Liver (tissue), 9 donors: ENCODE results near the gene DUSP9. TPM values are rescaled to one million over a fixed set of nuclear protein-coding genes. Genes with fewer than 3 reads are reported as not detected.
"Not testable (repeated sequence)": the region's sequence is repeated elsewhere in the genome, so short reads cannot be mapped to it uniquely, and the experiment has no call there.

Experiments
- DNase-seq: peaks from one replicate; pipeline ENCODE4 v3.0.0-alpha.2; 2017; ENCODE audit warnings: low spot score
- H3K27ac ChIP-seq, 2 donors: one replicate each; pipeline ENCODE4 v1.7.0; 2013; ENCODE audit warnings: inconsistent platforms in 2 of 2, low read length in 2 of 2, control low read depth in 1 of 2, low read depth in 1 of 2, mild to moderate bottlenecking in 1 of 2
- H3K27me3 ChIP-seq, 4 donors: one replicate each; pipeline versions ENCODE4 v1.6.1 to v1.7.0; 2013; ENCODE audit warnings: low read length in 3 of 4, inconsistent platforms in 1 of 4, mild to moderate bottlenecking in 1 of 4, moderate library complexity in 1 of 4; ENCODE audit not compliant: control insufficient read depth in 4 of 4, insufficient read depth in 4 of 4
- H3K36me3 ChIP-seq, 4 donors: one replicate each; pipeline versions ENCODE4 v1.6.1 to v1.7.0; 2013; ENCODE audit warnings: low read length in 3 of 4, mild to moderate bottlenecking in 3 of 4, low read depth in 1 of 4, moderate library complexity in 1 of 4; ENCODE audit not compliant: control insufficient read depth in 4 of 4, insufficient read depth in 3 of 4
- H3K4me1 ChIP-seq, 4 donors: one replicate each; pipeline versions ENCODE4 v1.6.1 to v1.7.0; 2013; ENCODE audit warnings: low read length in 3 of 4, mild to moderate bottlenecking in 3 of 4, moderate library complexity in 1 of 4; ENCODE audit not compliant: control insufficient read depth in 4 of 4, insufficient read depth in 4 of 4
- H3K4me3 ChIP-seq, 3 donors: one replicate each; pipeline versions ENCODE4 v1.6.1 to v1.7.0; 2013; ENCODE audit warnings: low read length in 3 of 3, control low read depth in 1 of 3, low read depth in 1 of 3, mild to moderate bottlenecking in 1 of 3
- H3K9ac ChIP-seq, 2 donors: one replicate each; pipeline ENCODE4 v1.7.0; 2013; ENCODE audit warnings: low read length in 2 of 2, mild to moderate bottlenecking in 2 of 2, moderate library complexity in 2 of 2, control low read depth in 1 of 2, low read depth in 1 of 2
- H3K9me3 ChIP-seq, 4 donors: one replicate each; pipeline versions ENCODE4 v1.6.1 to v1.7.0; 2013; ENCODE audit warnings: low read length in 3 of 4; ENCODE audit not compliant: control insufficient read depth in 4 of 4
- ATF3 ChIP-seq: IDR thresholded peaks from 2 replicates; pipeline ENCODE4 v1.6.1; 2016; ENCODE audit warnings: antibody characterized with exemption
- EGR1 ChIP-seq, 2 donors: IDR thresholded peaks; 2 replicates each; pipeline ENCODE4 v1.6.1; 2016 to 2018; ENCODE audit warnings: antibody characterized with exemption in 2 of 2, low read depth in 2 of 2
- FOXA2 ChIP-seq: IDR thresholded peaks from 2 replicates; pipeline ENCODE4 v1.6.1; 2016; ENCODE audit warnings: antibody characterized with exemption
- GABPA ChIP-seq, 2 donors: IDR thresholded peaks in 1 of 2; conservative IDR thresholded peaks in 1 of 2; 2 replicates each; pipeline ENCODE4 v1.6.1; 2016; ENCODE audit warnings: antibody characterized with exemption in 2 of 2, mild to moderate bottlenecking in 1 of 2, moderate library complexity in 1 of 2
- HNF4A ChIP-seq, 2 donors: conservative IDR thresholded peaks; 2 replicates each; pipeline ENCODE4 v1.6.1; 2016; ENCODE audit warnings: antibody characterized with exemption in 2 of 2, mild to moderate bottlenecking in 2 of 2
- HNF4G ChIP-seq: IDR thresholded peaks from 2 replicates; pipeline ENCODE4 v1.6.1; 2016; ENCODE audit warnings: antibody characterized with exemption
- MAX ChIP-seq: IDR thresholded peaks from 2 replicates; pipeline ENCODE4 v1.6.1; 2016; ENCODE audit warnings: antibody characterized with exemption
- NR2F2 ChIP-seq: IDR thresholded peaks from 2 replicates; pipeline ENCODE4 v1.6.1; 2016; ENCODE audit warnings: antibody characterized with exemption
- RAD21 ChIP-seq, 2 donors: IDR thresholded peaks; 2 replicates each; pipeline ENCODE4 v1.6.1; 2016; ENCODE audit warnings: antibody characterized with exemption in 2 of 2, mild to moderate bottlenecking in 2 of 2
- REST ChIP-seq: IDR thresholded peaks from 2 replicates; pipeline ENCODE4 v1.6.1; 2016; ENCODE audit warnings: antibody characterized with exemption, mild to moderate bottlenecking
- RXRA ChIP-seq, 2 donors: IDR thresholded peaks; 2 replicates each; pipeline ENCODE4 v1.6.1; 2017 to 2018; ENCODE audit warnings: antibody characterized with exemption in 2 of 2, mild to moderate bottlenecking in 1 of 2
- SP1 ChIP-seq: IDR thresholded peaks from 2 replicates; pipeline ENCODE4 v1.6.1; 2018; ENCODE audit warnings: antibody characterized with exemption, mild to moderate bottlenecking
- WGBS: extraction: QIAGEN DNeasy Blood & Tissue Kit; methylation state at CpG from one replicate; pipeline ENCODE4 v1.1.7; 2013; 5-methylcytosine and 5-hydroxymethylcytosine counted together
- polyA plus RNA-seq, 2 donors: library from polyadenylated mRNA; stranded (reverse) in 1 of 2; unstranded in 1 of 2; fragments of 200-250 nt in 1 of 2; fragments of >200 nt in 1 of 2; fragmentation: Nextera tagmentation in 1 of 2; extraction: Ambion mirVana in 1 of 2; gene quantifications; one replicate each; pipeline versions ENCODE4 v1.2.1 to v1.2.3, GENCODE V29; 2013 to 2015
- total RNA-seq, 2 donors: library from RNA; depleted of rRNA; stranded (reverse); fragments of >200 nt; gene quantifications; one replicate each; pipeline ENCODE4 v1.2.3, GENCODE V29; 2014
- TF ChIP-seq, protein P1 (sequence below): fragments of 150-350 bp; IDR thresholded peaks from 2 replicates; pipeline ENCODE4 v1.5.1; 2017; ENCODE audit warnings: improper control_type of control experiment, low read depth, low read length; ENCODE audit not compliant: missing input control
- TF ChIP-seq, protein P2 (sequence below): IDR thresholded peaks from 2 replicates; pipeline ENCODE4 v1.6.1; 2016; ENCODE audit warnings: antibody characterized with exemption
- donor health status: healthy.
- donor health status: healthy.
- donor health status: healthy.
- donor health status: healthy.
- donor health status: healthy.

Gene DUSP9
- total and polyA plus RNA-seq, 4 donors = 0.42 to 164 (median 1.4) TPM

- peaks cover 0 to 5% (median 0%) of the 10 kb centered on the region in 4 donors for H3K27me3 ChIP-seq
- 63% methylated on average over 27 of the region's 27 CpGs for WGBS
- no peaks in the 10 kb centered on the region for H3K36me3 ChIP-seq
- no peak for DNase-seq
- H3K9me3 ChIP-seq = no peaks in the 10 kb centered on the region
- H3K9ac ChIP-seq = no peak overlapping the region
- H3K27ac ChIP-seq = no peak overlapping the region
- no peak overlapping the region for H3K4me3 ChIP-seq
- TF ChIP-seq RXRA (IDR thresholded peaks at IDR 0.05) (no peak), RAD21 (IDR thresholded peaks at IDR 0.05) (no peak), HNF4G (no peak), GABPA (IDR thresholded peaks at IDR 0.05 in 1 of 2, conservative IDR thresholded peaks at IDR 0.05 in 1 of 2) (no peak), HNF4A (conservative IDR thresholded peaks at IDR 0.05) (no peak), REST (no peak), SP1 (no peak)
- TF ChIP-seq, protein P1, sequence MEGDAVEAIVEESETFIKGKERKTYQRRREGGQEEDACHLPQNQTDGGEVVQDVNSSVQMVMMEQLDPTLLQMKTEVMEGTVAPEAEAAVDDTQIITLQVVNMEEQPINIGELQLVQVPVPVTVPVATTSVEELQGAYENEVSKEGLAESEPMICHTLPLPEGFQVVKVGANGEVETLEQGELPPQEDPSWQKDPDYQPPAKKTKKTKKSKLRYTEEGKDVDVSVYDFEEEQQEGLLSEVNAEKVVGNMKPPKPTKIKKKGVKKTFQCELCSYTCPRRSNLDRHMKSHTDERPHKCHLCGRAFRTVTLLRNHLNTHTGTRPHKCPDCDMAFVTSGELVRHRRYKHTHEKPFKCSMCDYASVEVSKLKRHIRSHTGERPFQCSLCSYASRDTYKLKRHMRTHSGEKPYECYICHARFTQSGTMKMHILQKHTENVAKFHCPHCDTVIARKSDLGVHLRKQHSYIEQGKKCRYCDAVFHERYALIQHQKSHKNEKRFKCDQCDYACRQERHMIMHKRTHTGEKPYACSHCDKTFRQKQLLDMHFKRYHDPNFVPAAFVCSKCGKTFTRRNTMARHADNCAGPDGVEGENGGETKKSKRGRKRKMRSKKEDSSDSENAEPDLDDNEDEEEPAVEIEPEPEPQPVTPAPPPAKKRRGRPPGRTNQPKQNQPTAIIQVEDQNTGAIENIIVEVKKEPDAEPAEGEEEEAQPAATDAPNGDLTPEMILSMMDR = no peak
- no peaks in the 10 kb centered on the region for H3K4me1 ChIP-seq
Observed at GRCh38 chrX:153674219-153674851, 27.3 kb downstream of the DUSP9 start.

GRCh38 chrX:153681175-153681574, 34.2 kb downstream of the DUSP9 start:
- H3K9me3 ChIP-seq = no peaks in the 10 kb centered on the region
- no peak overlapping the region for H3K27ac ChIP-seq
- no peaks in the 10 kb centered on the region for H3K36me3 ChIP-seq
- no peaks in the 10 kb centered on the region for H3K4me1 ChIP-seq
- no peak for DNase-seq
- no peak overlapping the region for H3K9ac ChIP-seq
- H3K4me3 ChIP-seq = no peak overlapping the region
- H3K27me3 ChIP-seq = peaks cover 0 to 6% (median 0%) of the 10 kb centered on the region in 4 donors
- TF ChIP-seq, protein P2, sequence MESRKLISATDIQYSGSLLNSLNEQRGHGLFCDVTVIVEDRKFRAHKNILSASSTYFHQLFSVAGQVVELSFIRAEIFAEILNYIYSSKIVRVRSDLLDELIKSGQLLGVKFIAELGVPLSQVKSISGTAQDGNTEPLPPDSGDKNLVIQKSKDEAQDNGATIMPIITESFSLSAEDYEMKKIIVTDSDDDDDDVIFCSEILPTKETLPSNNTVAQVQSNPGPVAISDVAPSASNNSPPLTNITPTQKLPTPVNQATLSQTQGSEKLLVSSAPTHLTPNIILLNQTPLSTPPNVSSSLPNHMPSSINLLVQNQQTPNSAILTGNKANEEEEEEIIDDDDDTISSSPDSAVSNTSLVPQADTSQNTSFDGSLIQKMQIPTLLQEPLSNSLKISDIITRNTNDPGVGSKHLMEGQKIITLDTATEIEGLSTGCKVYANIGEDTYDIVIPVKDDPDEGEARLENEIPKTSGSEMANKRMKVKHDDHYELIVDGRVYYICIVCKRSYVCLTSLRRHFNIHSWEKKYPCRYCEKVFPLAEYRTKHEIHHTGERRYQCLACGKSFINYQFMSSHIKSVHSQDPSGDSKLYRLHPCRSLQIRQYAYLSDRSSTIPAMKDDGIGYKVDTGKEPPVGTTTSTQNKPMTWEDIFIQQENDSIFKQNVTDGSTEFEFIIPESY = no peak
- TF ChIP-seq HNF4A (conservative IDR thresholded peaks at IDR 0.05) (no peak), FOXA2 (no peak), SP1 (no peak), MAX (no peak), NR2F2 (no peak), RAD21 (IDR thresholded peaks at IDR 0.05) (no peak), RXRA (IDR thresholded peaks at IDR 0.05) (no peak), ATF3 (no peak), EGR1 (IDR thresholded peaks at IDR 0.05; ENCODE audit: low read depth in 2 of 2) (no peak)
- 79% methylated on average over 12 of the region's 12 CpGs for WGBS

GRCh38 chrX:153683486-153683885, 36.5 kb downstream of the DUSP9 start:
- H3K9me3 ChIP-seq, DNase-seq, H3K4me1 ChIP-seq, H3K9ac ChIP-seq, H3K27ac ChIP-seq, H3K36me3 ChIP-seq, H3K27me3 ChIP-seq, H3K4me3 ChIP-seq: not testable (repeated sequence)
- 96% methylated on average over 8 of the region's 8 CpGs for WGBS
